ENCODE measurements around the gene RRAS.
A peak's percentile ranks its signal among the peaks of the same experiment; 100 is the strongest.

RRAS gene

DNA sequence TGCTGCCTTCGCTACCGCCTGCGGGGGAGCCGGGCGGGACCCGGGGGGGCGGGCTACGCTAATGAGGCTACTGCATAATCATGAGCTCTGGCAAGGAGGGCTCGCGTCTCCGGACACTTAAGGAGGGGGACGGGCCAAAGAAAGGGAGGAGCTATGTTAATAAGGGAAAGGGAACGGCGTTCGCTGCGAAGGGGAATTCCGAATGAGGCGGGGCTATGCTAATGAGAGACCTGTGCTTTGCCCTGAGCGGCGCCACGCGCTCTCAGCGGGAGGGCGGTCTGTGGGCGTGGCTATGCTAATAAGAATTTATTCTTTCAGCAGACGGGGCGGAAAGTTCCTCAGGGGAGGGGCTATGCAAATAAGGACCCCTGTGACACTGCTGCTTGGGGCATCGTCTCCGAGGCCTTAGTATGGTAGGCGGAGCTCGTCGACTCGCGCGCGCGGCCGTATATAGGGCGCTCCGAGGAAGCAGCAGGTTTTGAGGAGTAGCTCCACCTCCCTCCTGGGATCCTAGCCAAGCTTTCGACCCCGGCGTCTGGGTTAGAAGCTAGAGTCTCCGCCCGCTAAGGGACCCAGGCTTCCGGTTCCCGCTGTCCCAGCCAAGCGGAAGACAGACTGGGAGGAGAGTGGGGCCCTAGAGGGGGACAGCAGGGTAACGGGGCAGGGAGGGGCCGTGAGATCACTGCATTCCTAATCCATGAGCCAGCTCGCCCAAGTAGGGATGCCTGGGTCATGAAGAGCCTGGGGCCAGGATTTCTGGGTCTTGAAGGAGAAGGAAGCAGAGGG lies at the start of gene RRAS:
RRAS (minus strand) TSS at position 31 of the 786 bp plus-strand sequence. CDS start 45 bp downstream, outside the sequence.
- peak; percentile 100 for DNase-seq

DNA sequence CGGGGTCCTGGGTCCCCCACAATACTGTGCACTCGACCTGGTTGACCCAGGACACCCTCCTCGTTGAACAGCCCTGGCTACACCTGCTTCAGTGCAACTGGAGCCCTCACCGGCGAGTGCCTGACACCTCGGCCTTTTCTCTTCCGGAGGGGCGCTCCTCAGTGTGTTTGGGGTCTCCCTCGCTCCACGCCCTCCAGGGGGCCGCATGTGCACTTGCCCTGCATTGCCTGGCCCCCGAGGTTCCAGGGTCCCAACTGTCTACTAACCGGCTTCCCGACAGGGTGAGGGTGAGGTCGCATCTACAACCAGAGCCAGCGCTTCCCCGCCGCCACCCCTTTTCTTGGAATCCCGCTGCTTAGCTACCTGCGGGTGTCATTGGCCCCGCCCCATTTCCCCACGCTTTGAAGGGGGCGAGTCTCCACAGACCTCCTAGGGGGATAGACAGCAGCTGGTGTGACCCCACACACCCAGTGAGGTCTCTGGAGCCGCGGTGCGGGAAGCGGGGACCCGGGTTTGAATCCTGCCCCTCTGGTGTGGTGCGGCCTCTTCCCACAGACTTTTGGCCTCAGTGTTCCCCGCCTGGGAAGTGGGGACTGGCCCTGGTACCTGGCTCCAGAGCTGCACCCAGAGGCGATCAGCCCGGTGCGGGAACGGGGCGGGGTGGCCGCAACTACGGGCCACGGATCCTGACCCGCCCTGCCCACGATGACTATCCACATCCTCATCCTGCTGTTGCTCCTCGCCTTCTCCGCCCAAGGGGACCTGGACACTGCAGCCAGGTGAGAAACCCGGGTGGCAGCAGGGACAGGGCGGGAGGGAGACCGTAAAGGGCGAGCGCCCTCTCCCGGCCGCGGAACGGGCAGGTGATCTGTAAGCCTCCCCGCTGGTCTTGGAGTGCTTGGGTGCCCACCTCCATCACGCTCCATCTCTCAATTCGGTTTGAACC lies 49.5 kb upstream of the RRAS start, which contains the start of gene ADM5:
ADM5 (plus strand) TSS at position 462 of the 946 bp plus-strand sequence; CDS start at position 706, 244 bp downstream.
- DNase-seq: no peak

- DNase-seq: no peak
Observed at GRCh38 chr19:49688531-49689132, 48.7 kb upstream of the RRAS start.

DNA sequence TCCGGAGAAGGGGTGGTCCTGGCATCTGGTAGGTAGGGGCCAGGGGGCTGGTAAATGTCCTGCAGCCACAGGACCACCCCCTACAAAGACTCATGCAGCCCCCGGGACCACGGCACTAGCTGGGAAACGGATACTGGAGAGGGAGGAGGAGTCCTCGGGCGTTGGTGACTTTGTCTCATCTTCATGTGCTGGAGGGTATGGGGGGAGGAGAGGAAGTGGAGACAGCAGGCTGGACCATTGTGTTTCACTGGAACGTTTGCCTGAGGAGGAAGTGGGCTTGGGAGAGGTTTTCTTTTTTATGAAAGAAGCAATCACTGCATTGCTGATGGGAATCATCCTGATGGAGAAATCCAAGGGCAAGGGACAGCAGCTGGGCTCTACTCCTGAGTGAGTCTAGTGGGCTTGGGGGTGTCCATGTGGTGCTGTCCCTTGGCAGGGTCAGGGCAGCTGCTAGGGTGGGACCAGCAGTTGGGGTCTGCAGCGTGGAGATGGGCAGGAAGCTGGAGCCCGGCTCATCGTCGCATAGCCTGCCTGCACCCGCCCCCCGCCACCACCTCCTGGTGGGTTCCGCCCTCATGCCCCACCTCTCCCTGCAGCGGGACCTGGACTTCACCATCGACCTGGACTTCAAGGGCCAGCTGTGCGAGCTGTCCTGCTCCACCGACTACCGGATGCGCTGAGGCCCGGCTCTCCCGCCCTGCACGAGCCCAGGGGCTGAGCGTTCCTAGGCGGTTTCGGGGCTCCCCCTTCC lies 47.8 kb upstream of the RRAS start:
- no peak for DNase-seq

- DNase-seq: no peak
Observed at GRCh38 chr19:49687150-49687549, 47.2 kb upstream of the RRAS start.

GRCh38 chr19:49686503-49687088 lies 46.7 kb upstream of the RRAS start:
- DNase-seq: no peak

- no peak for DNase-seq
Observed at GRCh38 chr19:49685845-49686332, 45.9 kb upstream of the RRAS start.

DNA sequence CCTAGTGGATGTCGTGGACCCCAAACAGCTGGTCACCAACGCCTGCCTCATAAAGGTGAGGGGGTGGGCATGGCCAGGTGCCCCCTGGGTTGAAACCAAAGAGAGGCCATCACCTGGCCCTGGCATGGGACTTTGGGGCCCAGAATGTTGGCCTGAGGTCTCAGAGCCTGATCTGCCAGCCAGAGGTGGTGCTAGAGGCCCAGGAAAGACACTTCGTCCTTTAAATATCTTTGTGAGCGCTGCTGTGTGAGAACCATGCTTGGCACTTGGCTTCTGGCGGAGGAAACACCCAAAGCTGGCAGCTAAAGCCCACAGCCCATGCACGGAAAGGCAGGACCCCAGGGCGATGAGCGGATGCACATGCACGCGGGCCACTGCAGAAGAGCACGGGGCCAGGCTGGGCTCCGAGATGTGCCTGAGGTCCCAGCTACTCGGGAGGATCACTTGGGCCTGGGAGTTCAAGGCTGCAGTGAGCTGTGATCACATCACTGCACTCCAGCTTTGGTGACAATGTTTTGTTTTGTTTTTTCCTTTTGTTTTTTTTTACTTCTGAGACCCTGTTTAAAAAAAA lies 45.1 kb upstream of the RRAS start:
- DNase-seq: no peak

GRCh38 chr19:49684251-49684982 lies 44.5 kb upstream of the RRAS start:
- DNase-seq: no peak

DNA sequence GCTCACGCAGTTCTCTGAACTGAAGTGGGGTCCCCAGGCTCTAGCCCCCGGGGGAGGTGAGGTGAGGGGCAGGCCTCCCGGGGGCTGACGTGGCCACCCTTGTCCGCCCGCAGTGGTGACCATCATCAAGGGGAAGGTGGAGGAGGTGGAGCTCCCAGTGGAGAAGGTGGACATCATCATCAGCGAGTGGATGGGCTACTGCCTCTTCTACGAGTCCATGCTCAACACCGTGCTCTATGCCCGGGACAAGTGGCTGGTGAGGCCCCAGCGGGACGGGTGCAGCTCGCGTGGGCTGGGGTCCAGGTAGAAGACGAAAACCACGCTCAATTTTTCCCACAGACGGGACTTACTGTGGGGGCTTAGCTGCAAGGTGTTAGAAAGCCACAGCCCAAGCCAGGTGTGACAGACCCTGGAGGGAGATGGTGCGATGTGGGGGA lies 43.9 kb upstream of the RRAS start:
- DNase-seq: no peak

GRCh38 chr19:49682274-49682673 lies 42.3 kb upstream of the RRAS start:
- no peak for DNase-seq

DNA sequence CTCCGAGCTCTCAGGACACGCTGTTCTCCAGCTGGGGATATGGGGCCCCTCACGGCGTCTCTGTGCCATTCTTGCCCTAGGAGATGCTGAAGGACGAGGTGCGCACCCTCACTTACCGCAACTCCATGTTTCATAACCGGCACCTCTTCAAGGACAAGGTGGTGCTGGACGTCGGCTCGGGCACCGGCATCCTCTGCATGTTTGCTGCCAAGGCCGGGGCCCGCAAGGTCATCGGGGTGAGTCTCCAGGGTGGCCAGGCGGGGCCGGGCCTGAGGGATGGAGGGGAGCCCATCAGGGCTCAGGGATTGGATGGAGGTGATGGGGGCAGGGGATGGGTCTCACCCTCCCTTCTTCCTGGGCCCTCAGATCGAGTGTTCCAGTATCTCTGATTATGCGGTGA lies 41.9 kb upstream of the RRAS start:
- DNase-seq: no peak

GRCh38 chr19:49680421-49681351 lies 40.7 kb upstream of the RRAS start:
- peak; percentile 95 for DNase-seq

- no peak for DNase-seq
Observed at GRCh38 chr19:49679771-49680413, 39.9 kb upstream of the RRAS start.

DNA sequence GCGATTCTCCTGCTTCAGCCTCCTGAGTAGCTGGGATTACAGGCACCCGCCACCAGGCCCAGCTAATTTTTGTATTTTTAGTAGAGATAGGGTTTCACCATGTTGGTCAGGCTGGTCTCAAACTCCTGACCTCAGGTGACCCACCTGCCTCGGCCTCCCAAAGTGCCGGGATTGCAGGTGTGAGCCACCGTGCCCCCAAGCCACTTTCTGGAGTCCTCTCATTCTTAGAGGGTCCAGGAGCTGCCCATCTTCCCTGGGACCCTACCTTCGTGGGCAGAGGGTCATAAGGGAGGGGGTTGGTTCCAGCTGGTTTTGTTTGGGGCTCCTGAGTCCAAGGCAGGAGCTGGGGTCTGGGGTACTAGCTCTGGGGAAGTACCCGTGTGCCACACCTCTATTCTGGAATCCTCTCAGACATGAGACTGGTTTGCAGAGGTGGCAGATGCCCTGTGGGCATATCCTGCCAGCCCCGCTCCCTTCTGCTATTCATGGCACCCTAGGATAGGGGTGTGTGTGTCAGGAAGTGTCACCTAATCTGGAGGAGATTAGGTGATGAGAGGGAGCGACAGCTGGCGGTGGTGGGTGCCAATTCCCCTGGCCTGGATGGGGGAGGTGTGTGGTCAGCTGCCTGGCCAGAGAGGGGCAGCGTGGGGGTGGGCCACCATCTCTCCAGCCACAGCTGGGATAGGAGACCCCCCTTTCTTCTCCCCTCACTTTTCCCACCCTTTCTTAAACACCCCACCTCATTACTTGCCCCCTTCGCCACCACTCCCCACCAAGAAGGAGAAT lies 39.2 kb upstream of the RRAS start:
- no peak for DNase-seq

DNA sequence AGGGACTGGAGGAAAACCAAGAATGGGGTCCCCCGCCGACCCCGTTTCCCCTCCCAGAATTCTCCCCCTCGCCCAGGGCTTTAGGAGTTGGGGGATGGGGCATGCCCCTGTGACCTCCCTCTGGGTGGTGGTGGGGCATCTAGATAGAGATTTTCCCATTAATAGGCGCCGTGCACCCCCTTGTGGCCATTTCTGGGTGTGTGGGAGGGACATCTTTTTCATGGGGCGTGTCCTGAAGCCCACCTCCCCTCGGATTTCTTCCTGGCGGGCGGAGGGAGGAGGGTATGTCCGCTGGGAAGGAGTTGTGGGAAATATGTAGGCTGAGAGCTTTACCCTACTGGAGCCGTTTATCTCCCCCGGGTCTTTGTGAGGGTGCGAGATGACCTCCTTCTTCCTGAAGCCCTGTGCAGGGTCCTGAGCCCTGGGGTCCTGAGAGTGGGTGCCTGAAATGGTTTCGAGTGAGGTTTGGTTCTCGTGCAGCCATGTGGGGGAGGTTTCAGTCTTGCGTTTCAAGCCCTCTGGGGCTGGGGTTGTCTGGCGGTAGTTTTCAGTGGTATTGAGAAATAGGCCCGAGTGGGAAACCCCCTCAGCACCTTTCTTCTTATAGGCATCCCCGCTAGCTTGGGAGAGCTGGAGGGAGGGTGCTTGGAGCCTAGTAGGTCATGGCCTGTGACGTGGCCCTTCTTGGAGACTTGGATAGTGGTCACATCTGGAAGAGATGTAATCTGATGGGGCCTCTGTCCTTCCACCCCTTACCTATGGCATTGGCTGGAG lies 38.1 kb upstream of the RRAS start:
- peak; percentile 87 for DNase-seq

DNA sequence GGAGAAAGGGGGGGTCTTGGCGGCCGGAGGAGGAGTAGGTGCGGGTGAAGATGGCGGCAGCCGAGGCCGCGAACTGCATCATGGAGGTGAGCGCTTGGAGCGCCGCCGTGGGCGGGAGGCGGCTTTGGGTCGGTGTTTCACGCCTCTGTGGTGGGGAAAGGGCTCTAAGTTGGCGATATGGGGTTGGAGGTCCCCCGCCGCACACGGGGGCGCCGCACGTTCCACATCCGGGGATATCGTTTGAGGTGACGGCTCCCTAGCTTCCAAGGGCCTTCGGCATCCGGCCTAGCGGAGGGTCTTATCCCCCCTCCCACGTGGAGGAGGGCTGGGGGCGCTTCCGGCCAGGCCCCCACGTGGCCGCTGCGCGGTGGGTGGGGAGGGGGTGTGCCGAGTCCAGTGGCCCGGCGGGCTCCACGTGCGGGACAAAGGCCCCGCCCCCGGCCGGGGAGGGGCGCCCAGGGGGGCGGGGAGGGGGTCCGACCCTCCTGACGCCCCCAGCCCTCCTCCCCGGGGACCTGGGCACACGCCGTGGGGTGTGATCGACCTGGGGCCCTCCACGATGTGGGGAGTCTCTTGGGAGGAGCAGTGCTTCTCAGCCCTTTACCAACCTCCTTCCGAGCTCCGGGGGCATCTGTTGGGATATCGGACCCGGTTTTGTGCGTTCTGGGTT lies 37.4 kb upstream of the RRAS start, which contains the start of gene PRMT1:
PRMT1 (plus strand) TSS at position 41 of the 670 bp plus-strand sequence; CDS start at position 51, 10 bp downstream.
- DNase-seq: peak; percentile 83
